NOMO-1 treated with dmso at 0.1 percent for 144 hours (cell line): ENCODE results near the gene PSMD1.

Source experiments
- DNase-seq: peaks from one replicate; lab custom pipeline; 2025; ENCODE audit not compliant: unreplicated experiment; lab: John Stamatoyannopoulos, UW

PSMD1 gene

GRCh38 chr2:231110551-231110950 is 53.9 kb downstream of the PSMD1 start:
- DNase-seq, result no peak

- DNase-seq, result no peak
These were observed 55.3 kb downstream of the PSMD1 start for GRCh38 chr2:231111987-231112386.

DNA sequence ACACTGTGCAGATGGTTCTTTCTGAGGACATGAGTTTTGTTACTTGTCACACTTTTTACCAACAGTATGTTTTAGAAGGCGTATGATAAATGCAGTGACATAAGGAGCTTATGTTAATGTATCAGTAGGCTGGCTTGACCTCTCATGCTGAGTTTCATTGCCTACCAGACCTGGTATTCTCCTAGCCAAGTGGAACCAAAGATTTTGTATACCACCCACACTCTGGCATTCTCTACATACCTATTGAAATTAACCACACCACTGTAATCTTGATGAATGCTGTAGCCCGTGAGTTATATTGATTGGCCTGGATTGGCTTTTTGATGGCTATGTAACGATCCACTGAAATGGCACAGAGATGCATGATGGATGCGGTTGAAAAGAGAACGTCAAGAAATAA is 56.8 kb downstream of the PSMD1 start:
- no peak for DNase-seq

DNA sequence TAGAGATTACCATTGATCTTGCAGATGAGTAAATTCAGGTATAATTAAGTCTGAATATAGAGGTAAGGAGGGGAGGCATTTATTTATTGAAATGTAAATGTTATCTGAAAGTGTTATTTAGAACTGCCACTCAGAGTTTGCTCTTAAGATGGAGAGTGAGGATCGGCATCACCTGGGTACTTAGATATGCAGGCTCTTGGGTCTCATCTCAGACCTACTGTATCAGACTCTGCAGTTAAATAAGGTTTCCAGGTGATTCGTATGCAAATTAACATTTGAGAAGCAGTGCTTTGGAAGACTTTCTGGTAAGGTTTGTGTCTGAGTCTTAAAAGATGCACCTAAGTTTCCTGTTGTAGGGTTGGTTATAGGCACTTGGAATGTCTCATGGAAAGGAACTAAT is 59.0 kb downstream of the PSMD1 start:
- DNase-seq, result no peak

- DNase-seq, result no peak
These were observed 60.5 kb downstream of the PSMD1 start for GRCh38 chr2:231117148-231117547.

- no peak for DNase-seq
These were observed 61.4 kb downstream of the PSMD1 start for GRCh38 chr2:231117922-231118613.

DNA sequence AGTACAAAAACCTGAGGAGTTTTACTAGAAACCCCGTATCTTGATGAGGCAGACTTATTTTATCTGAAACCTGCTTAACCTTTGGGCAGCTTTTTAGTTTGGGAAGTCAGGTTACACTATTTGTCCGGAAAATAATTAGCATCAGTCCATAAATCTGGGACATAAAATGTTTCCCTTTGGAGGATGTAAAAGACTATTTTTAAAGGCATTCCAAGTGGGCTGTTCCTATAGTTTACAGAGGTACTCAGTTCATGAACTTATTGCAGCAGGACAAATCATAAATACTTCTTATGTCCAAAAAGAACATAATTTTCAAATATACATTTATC is 61.9 kb downstream of the PSMD1 start:
- no peak for DNase-seq

- DNase-seq, result no peak
These were observed 66.8 kb downstream of the PSMD1 start for GRCh38 chr2:231123362-231123898.

DNA sequence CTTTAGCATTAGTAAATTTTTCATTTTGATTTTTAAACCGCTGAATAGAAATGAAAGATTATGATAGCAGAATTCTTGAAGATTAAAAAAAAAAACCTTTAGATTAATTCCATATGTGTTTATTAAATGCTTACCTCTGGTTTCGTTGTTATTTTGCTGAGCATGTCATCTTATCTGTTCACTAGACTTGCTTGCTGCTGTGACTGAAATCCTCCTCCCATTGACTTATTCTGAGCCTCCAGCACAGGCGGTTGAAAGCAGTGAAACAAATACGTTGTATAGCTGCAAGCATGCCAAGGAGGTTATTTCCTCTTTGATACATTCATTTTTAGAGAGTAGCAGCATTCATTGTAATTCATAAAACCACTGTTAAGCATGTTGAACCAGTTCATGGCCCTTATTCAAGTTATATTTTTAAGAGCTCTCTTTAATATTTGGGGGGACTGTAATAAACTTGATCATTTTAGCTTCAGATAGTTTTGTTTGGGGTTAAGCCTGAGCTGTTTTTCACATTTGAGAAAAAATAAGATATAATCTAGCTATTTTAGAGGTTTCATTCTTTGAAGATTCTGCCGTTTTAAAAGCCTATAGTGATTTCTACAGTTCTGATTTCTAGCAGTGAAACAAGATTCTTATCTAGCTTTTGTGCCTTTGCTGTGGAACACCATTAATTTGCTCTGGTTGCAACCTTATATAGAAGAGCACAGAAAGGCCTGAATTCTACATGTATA is 68.3 kb downstream of the PSMD1 start, which contains the start of gene HTR2B:
TSS of gene HTR2B (minus strand) at position 205 of the 731 bp plus-strand sequence. CDS start 1,278 bp downstream, outside the sequence.
- DNase-seq, result no peak

DNA sequence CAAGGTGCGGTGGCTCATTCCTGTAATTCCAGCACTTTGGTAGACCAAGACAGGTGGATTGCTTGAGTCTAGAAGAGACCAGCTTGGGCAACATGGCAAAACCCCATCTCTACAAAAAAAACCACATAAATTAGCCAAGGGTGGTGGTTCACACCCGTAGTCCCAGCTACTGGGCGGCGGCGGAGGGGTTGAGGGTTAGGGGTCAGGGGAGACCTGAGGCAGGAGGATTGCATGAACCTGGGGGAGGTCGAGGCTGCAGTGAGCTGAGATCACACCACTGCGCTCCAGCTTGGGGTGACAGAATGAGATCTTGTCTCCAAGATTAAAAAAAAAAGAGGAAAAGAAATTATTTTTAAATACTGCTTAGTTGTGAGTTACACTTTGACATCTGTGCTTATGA is 69.5 kb downstream of the PSMD1 start:
- DNase-seq, result no peak

GRCh38 chr2:231127480-231127879 is 70.8 kb downstream of the PSMD1 start:
- no peak for DNase-seq

DNA sequence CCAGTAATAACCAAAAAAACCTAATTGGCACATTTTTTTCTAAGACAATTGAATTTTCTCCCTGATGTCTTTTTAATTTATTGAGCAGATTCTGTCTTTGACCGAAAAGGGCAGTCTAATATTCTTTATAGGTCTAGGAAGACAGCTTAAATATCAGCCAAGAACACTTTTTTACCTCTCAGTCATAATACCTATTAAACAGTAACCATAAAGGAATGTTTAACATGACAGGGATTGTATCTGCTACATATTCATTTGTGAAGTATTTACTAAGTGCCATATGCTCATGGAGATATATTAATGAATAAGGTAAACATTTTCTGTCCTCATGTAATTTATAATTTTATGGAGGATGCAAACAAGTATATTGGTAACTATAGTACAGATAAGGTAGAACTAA is 71.3 kb downstream of the PSMD1 start:
- DNase-seq, result no peak

DNA sequence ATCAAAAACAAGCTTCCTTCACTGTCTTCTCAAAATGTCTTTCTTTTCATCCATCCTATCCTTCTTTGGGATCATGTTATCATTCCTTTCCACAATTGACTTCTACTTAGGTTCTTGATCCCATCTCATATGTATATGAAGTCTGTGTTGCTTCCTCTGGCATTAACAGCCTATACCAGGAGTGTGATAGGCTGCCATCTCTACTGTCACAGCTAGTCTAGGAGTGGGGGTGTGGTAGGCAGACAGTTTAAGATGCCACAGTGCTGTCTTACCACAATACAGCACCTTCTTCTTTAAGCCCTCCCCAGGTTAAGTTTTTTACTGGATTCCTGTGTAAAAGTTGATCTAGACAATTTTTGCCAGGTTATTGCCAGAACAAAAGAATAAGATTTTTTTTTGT is 71.9 kb downstream of the PSMD1 start:
- DNase-seq, result no peak

- no peak for DNase-seq
These were observed 72.5 kb downstream of the PSMD1 start for GRCh38 chr2:231129216-231129615.

GRCh38 chr2:231130336-231131056 is 73.8 kb downstream of the PSMD1 start:
- no peak for DNase-seq

- DNase-seq, result no peak
These were observed 75.5 kb downstream of the PSMD1 start for GRCh38 chr2:231132129-231132528.

DNA sequence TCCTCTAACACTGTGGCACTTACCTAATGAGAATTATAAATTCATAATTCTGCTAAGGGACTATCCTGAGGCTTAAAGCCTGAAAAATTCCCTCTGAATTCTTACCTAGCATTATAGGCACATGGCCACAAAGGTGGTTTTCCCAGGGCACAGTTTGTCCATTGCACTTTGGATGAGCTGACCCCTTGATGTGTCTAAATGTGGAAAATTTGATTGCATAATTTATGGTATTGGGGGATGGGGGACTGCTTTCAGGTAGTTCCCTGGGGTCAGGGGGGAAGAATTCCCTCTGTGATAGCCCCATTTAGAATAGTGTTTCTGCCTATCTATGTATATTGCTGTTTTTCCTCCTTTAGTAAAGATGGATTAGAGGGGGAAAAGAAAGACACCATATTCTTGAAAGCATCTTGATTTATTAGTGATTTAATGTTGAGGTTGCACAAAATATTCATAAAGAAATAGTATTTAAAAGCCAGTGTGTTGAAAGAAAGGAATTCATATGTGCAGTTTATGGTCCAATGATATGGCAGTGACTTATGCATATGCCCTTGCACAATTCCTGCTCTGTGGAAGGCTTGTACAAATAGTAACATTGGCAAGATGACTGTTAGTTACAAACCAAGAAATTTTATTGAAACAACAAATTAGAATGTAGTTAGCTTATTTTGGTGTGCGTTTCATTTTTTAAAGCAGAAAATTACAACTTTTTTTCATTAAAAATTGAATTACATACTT is 76.9 kb downstream of the PSMD1 start:
- DNase-seq, result no peak

DNA sequence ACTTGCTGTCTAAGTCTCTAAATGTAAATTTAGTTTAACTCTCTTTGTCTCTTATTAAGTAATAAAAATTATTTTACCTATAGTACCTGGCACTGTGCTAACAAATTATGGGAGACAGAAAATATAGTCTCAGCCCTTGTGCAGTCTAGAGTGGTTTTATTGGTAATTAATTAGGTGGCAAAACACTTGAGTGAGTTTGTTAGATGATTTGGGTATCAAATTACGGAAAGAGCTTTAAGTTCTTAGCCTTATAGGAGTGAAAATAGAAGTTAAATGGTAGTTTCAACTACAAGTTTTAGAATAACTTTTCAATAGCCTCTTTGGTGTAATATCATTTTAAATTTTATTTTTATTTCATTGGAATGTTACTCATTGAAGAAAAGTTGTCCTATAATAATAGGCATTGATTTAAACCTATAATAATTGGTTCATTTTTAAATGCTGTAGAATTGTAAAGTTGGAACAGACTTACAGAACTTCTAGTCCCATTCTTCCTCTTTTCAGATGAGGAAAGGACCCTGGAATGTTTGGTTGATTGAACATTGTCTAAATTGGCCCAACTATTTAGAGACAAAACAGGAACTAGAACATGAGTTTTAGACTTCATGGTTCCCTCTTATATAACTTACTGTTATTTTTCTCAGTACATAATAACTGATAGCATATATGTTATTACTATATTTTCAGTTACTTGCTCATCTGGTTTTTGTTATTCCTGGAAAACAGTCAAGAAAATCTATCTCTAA is 78.4 kb downstream of the PSMD1 start:
- no peak for DNase-seq

GRCh38 chr2:231138699-231139098 is 82.0 kb downstream of the PSMD1 start:
- DNase-seq, result no peak

DNA sequence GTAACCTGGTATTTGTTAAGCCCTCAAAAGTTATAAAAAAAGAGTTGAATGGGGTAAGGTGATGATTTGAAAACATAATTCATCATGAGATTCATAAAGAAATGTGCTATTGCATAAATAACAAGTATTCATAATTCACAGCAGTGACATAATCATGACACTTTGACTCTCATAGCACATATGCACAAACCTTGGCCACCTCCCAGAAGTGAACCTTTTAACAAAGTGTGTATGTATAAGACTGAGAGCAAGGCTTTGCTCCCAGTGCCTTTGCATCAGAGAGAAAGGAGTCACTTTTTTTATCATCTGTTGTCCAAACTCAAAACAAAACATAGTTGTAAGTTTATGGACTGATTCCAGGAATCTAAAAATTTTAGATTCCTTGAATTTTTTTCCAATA is 83.1 kb downstream of the PSMD1 start:
- DNase-seq, result no peak
